Mesendoderm (in vitro differentiated cells): ENCODE measurements around the gene WDR73.

Experiments
- DNase-seq: peaks from one replicate; pipeline ENCODE4 v3.0.0; 2013
- H2AK5ac ChIP-seq: 2 replicates; pipeline ENCODE4 v1.6.1; 2013; ENCODE audit warnings: low read length, inconsistent platforms
- H2BK120ac ChIP-seq: 2 replicates; pipeline ENCODE4 v1.6.1; 2013; ENCODE audit warnings: low read depth, mild to moderate bottlenecking, low read length, moderate library complexity, mixed read lengths
- H2BK15ac ChIP-seq: replicated peaks from 2 replicates; pipeline ENCODE4 v1.6.1; 2013; ENCODE audit warnings: low read depth, mild to moderate bottlenecking, moderate library complexity
- H2BK5ac ChIP-seq: 2 replicates; pipeline ENCODE4 v1.6.1; 2013; ENCODE audit warnings: low read length, inconsistent platforms
- H3K18ac ChIP-seq: 2 replicates; pipeline ENCODE4 v1.6.1; 2013; ENCODE audit warnings: mild to moderate bottlenecking, low read length, mixed read lengths
- H3K23ac ChIP-seq: one replicate; pipeline ENCODE4 v1.6.1; 2013; ENCODE audit warnings: low read length
- H3K27ac ChIP-seq: 2 replicates; pipeline ENCODE4 v1.5.1; 2013; ENCODE audit warnings: low read depth, mild to moderate bottlenecking, inconsistent platforms, low read length, moderate library complexity
- H3K27me3 ChIP-seq: 2 replicates; pipeline ENCODE4 v1.6.1; 2013; ENCODE audit warnings: low read length, control low read depth, mild to moderate bottlenecking, inconsistent platforms; ENCODE audit not compliant: insufficient read depth, poor library complexity
- H3K36me3 ChIP-seq: 2 replicates; pipeline ENCODE4 v1.6.1; 2013; ENCODE audit warnings: low read length, inconsistent platforms; ENCODE audit not compliant: control insufficient read depth, insufficient read depth
- H3K4ac ChIP-seq: one replicate; pipeline ENCODE4 v1.6.1; 2013; ENCODE audit warnings: low read depth, mild to moderate bottlenecking, low read length, moderate library complexity
- H3K4me1 ChIP-seq: 2 replicates; pipeline ENCODE4 v1.6.1; 2013; ENCODE audit warnings: low read depth, low read length, inconsistent platforms; ENCODE audit not compliant: control insufficient read depth
- H3K4me2 ChIP-seq: 2 replicates; pipeline ENCODE4 v1.6.1; 2013; ENCODE audit warnings: low read length
- H3K4me3 ChIP-seq: 2 replicates; pipeline ENCODE4 v1.5.1; 2013; ENCODE audit warnings: mild to moderate bottlenecking, low read length
- H3K56ac ChIP-seq: one replicate; pipeline ENCODE4 v1.6.1; 2013; ENCODE audit warnings: low read length
- H3K79me1 ChIP-seq: 2 replicates; pipeline ENCODE4 v1.6.1; 2013; ENCODE audit warnings: low read length, inconsistent platforms
- H3K79me2 ChIP-seq: 2 replicates; pipeline ENCODE4 v1.6.1; 2013; ENCODE audit warnings: mild to moderate bottlenecking, low read length; ENCODE audit not compliant: control insufficient read depth, insufficient read depth
- H3K9ac ChIP-seq: 2 replicates; pipeline ENCODE4 v1.6.1; 2013; ENCODE audit warnings: low read length, inconsistent platforms
- H4K5ac ChIP-seq: one replicate; pipeline ENCODE4 v1.6.1; 2013; ENCODE audit warnings: low read length
- H4K8ac ChIP-seq: one replicate; pipeline ENCODE4 v1.6.1; 2013; ENCODE audit warnings: low read depth, mild to moderate bottlenecking, control low read depth, low read length, moderate library complexity
- WGBS: extraction: QIAGEN DNeasy Blood & Tissue Kit; methylation state at CpG from one replicate; pipeline ENCODE4 v1.1.7; 2013; ENCODE audit warnings: low lambda C conversion rate, missing lambda C conversion rate; ENCODE audit not compliant: insufficient coverage; ENCODE audit errors: extremely low coverage; 5-methylcytosine and 5-hydroxymethylcytosine counted together

WDR73 gene

DNA sequence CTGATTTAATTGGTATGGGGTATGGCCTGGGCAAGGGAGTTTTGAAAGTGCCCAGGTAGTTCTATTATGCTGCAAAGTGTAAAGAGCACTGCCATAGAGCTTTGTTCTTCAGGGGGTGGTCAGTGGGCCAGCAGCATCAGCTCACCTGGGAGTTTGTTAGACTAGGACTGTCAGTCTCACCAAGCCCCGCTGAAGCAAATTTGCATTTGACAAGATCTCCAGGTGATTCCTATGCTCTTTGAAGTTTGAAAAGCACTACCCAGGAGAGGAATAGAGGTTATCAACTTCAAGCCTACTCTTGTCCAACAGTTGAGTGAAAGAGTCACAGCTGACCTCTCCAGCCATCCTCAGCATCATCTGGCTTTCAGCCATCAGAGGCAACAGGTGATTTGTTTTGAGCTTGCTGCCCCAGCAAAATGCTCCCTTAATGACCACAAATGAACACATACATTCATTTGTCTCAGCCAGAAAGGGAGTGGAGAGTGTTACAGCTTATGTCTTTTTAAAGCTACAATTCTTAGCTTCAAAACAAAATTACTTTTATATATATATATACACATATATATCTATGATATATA, 45.3 kb downstream of the WDR73 start:
- H3K9ac ChIP-seq: no peak overlapping the region
- H3K27me3 ChIP-seq: no peaks in the 10 kb centered on the region
- H3K4me1 ChIP-seq: no peaks in the 10 kb centered on the region
- no peak overlapping the region for H3K4me3 ChIP-seq
- no peak for DNase-seq
- H2BK120ac ChIP-seq: no peak overlapping the region
- no peak overlapping the region for H3K27ac ChIP-seq
- no peak overlapping the region for H2BK5ac ChIP-seq
- H3K79me2 ChIP-seq: peaks cover 25% of the 10 kb centered on the region
- no peak overlapping the region for H4K8ac ChIP-seq
- H3K4me2 ChIP-seq: no peak overlapping the region
- no peak overlapping the region for H2BK15ac ChIP-seq
- no peak overlapping the region for H3K4ac ChIP-seq
- H3K79me1 ChIP-seq: peaks cover 11% of the 10 kb centered on the region
- peaks cover 2% of the 10 kb centered on the region for H3K36me3 ChIP-seq
- H4K5ac ChIP-seq: no peak overlapping the region
- no peak overlapping the region for H3K56ac ChIP-seq
- no CpG with 5 or more reads among the region's 1 CpG for WGBS
- H2AK5ac ChIP-seq: no peak overlapping the region
- H3K23ac ChIP-seq: no peak overlapping the region
- H3K18ac ChIP-seq: no peak overlapping the region

GRCh38 chr15:84606653-84607120, 47.4 kb downstream of the WDR73 start:
- no peak overlapping the region for H2BK5ac ChIP-seq
- no peak overlapping the region for H2AK5ac ChIP-seq
- no peak for DNase-seq
- no peak overlapping the region for H2BK120ac ChIP-seq
- H3K23ac ChIP-seq: no peak overlapping the region
- H4K5ac ChIP-seq: no peak overlapping the region
- no peak overlapping the region for H3K9ac ChIP-seq
- H4K8ac ChIP-seq: no peak overlapping the region
- H3K36me3 ChIP-seq: peaks cover 2% of the 10 kb centered on the region
- H3K4me3 ChIP-seq: no peak overlapping the region
- no peak overlapping the region for H3K27ac ChIP-seq
- no peak overlapping the region for H3K18ac ChIP-seq
- no peak overlapping the region for H2BK15ac ChIP-seq
- H3K56ac ChIP-seq: no peak overlapping the region
- no peaks in the 10 kb centered on the region for H3K4me1 ChIP-seq
- peaks cover 13% of the 10 kb centered on the region for H3K79me1 ChIP-seq
- no peaks in the 10 kb centered on the region for H3K27me3 ChIP-seq
- no peak overlapping the region for H3K4ac ChIP-seq
- no CpG with 5 or more reads among the region's 8 CpGs for WGBS
- H3K4me2 ChIP-seq: no peak overlapping the region
- H3K79me2 ChIP-seq: peaks cover 29% of the 10 kb centered on the region

- Histone ChIP-seq H3K4me2 (no peak overlapping the region), H3K56ac (no peak overlapping the region), H3K27ac (no peak overlapping the region), H2AK5ac (no peak overlapping the region), H2BK5ac (no peak overlapping the region), H3K4me1 (no peaks in the 10 kb centered on the region), H3K9ac (no peak overlapping the region), H3K4me3 (no peak overlapping the region), H3K18ac (no peak overlapping the region), H4K8ac (no peak overlapping the region), H2BK120ac (no peak overlapping the region), H3K36me3 (peaks cover 2% of the 10 kb centered on the region), H2BK15ac (no peak overlapping the region), H3K79me1 (peaks cover 14% of the 10 kb centered on the region), H3K23ac (no peak overlapping the region), H3K79me2 (peaks cover 31% of the 10 kb centered on the region), H3K4ac (no peak overlapping the region), H4K5ac (no peak overlapping the region), H3K27me3 (no peaks in the 10 kb centered on the region)
- no CpG with 5 or more reads among the region's 2 CpGs for WGBS
- no peak for DNase-seq
Measured at GRCh38 chr15:84605554-84605882, 48.6 kb downstream of the WDR73 start.

DNA sequence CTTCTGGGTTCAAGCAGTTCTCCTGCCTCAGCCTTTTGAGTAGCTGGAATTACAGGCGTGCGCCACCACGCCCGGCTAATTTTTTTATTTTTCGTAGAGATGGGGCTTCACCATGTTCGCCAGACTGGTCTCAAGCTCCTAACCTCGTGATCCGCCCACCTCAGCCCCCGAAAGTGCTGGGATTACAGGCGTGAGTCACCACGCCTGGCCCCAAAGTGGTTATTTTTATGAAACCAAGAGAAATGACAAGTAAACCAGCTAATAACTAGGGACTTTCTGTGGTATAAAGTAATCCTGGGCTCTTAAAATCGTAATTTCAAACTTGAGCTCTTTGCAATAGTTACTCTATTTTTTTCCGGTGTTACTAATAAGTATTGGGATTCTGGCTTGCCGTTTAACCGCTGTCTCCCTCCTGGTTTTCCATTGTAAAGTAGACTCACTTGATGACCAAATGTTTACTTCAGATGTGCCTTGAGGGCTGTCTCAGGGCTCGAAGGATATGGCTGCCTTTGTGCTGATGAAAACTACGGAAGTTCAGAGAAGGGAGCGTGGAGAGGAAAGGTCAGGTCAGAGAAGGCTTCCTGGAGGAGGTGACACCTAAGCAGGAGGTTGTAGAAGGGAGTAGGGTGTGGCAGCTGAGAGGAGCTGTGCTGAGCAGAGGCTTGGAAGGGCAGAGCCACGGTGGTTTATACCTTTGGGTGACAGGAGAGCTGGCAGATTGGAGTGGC, 49.1 kb downstream of the WDR73 start:
- Histone ChIP-seq H3K79me1 (peaks cover 14% of the 10 kb centered on the region), H3K36me3 (peaks cover 2% of the 10 kb centered on the region), H3K79me2 (peaks cover 31% of the 10 kb centered on the region), H3K9ac (no peak overlapping the region), H4K5ac (no peak overlapping the region), H3K4ac (no peak overlapping the region), H3K18ac (no peak overlapping the region), H3K27me3 (no peaks in the 10 kb centered on the region), H3K4me3 (no peak overlapping the region), H3K4me1 (no peaks in the 10 kb centered on the region), H3K27ac (no peak overlapping the region), H2BK5ac (no peak overlapping the region), H3K4me2 (no peak overlapping the region), H2BK120ac (no peak overlapping the region), H2BK15ac (no peak overlapping the region), H3K56ac (no peak overlapping the region), H2AK5ac (no peak overlapping the region), H3K23ac (no peak overlapping the region), H4K8ac (no peak overlapping the region)
- DNase-seq: no peak
- WGBS: no CpG with 5 or more reads among the region's 19 CpGs

DNA sequence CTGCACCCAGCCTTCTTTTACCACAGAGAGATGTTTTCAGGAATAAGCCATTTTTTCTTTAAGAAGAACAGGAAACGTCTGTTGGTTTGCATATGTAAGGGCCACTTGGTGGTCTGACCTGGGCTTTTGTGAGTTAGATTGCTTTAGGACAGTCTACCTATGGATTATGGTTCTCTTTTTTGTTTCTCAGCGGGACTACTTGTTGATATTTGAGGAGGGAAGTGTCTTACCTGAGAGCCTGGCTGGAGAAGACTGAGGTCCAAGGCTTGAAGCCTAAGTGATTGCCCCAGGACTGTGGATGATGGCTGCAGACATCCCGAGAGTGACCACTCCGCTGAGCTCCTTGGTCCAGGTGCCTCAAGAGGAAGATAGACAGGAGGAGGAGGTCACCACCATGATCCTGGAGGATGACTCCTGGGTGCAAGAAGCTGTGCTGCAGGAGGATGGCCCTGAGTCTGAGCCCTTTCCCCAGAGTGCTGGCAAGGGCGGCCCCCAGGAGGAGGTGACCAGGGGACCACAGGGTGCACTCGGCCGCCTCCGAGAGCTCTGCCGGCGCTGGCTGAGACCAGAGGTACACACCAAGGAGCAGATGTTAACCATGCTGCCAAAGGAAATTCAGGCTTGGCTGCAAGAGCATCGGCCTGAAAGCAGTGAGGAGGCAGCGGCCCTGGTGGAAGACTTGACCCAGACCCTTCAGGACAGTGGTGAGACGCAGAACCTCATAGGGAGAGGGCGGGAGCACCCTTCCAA, 50.3 kb downstream of the WDR73 start:
- Histone ChIP-seq H3K36me3 (peaks cover 2% of the 10 kb centered on the region), H3K27ac (no peak overlapping the region), H4K5ac (no peak overlapping the region), H3K27me3 (no peaks in the 10 kb centered on the region), H3K4ac (no peak overlapping the region), H3K79me2 (peaks cover 28% of the 10 kb centered on the region), H3K56ac (peak overlapping the region; percentile 3), H2AK5ac (no peak overlapping the region), H3K4me3 (no peak overlapping the region), H2BK5ac (no peak overlapping the region), H2BK15ac (no peak overlapping the region), H3K79me1 (peaks cover 11% of the 10 kb centered on the region), H3K18ac (no peak overlapping the region), H3K4me2 (no peak overlapping the region), H4K8ac (no peak overlapping the region), H3K9ac (no peak overlapping the region), H3K4me1 (no peaks in the 10 kb centered on the region), H3K23ac (no peak overlapping the region), H2BK120ac (no peak overlapping the region)
- DNase-seq: no peak
- WGBS: no CpG with 5 or more reads among the region's 14 CpGs
